ENCODE data around the gene TCOF1.

Gene TCOF1

DNA sequence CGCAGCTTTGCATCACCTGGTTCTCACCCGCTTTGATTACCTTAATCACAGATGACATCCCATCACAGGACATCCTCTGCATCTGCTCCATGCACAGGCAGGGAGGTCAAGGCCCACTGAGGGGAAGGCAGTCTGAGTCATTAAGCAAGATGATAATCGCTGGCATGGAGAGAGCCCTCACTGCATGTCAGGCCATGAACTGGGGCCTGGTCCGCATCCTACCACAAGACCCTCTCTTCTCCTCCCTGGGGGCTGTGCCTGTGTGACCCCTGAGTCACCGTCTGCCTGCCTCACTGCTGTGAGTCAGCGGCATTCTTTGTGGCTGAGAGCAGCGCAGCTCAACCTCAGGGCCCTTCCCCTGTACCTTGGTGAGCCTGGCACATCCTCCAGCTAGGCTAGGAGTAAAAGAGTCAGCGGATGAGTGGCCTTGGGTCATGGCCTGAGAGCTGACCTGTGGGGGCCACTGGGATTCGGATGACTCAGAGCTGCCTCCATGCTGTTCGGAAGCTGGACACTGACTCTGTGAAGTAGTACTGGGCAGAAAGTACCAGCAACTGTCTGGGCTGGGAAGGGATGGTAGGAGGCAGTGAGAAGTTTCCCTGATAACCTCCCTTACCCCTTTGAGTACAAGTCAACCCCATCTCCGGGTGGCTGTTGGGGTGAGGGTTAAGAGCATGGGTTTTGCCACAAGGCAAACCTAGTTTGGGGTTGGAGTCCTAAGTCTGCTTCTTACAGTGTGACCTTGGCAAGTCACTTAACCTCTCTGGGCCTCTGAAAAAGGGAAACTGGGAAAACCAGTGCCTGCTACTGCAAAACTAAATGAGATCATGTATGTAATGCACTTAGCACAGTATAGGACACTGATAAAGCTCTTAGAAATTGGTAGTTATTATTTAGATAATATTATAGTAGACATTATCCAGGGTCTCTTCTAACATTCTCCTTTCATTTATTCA is 40.2 kb upstream of the TCOF1 start:
- TF ChIP-seq GATA3 (IDR thresholded peaks at IDR 0.05; ENCODE audit: low read depth, low read length) (no peak), GATA2 (IDR thresholded peaks at IDR 0.05; ENCODE audit: low read depth, low read length) (peak; percentile 58; the same call in 1 of the 2 replicates)

DNA sequence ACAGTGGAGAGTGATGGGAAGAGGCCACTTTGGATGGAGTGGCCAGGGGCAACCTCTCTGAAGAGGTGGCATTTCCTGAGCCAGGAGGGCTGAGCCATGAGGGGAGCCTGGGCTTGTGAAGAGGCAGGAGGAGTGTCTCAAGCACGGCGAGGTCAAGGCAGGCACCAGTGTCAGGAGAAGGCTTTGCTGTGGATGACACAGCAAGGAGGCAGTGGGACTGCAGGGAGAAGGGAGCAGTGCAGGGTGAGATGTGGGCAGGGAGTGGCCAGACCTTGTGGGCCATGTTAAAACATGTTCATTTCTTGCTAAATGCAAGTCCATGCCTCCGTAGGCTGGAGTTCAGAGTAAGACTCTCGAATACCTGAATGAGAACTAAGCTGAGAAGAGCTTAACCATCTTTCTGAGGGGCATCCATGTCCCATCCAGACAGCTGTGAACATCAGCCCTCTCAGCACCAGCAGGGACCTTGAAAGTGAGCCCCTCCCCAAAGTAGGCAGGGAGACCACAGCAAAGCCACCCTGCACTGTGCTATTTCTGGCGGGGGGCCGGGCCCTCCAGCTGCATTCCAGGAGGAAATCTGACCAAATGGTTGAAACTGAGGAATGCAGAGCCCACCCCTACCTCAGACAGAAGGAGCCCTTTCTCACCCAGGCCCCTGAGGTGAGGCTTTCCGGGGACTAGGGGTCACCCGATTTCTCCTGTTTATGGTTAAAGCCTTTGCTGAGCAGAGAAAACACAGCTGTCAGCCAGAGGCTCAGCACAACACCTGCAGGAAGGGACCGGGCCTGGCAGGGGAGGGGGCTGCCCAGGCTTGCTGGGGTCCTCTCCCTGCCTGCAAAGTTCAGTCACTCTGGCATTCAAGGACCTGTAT is 38.6 kb upstream of the TCOF1 start:
- TF ChIP-seq GATA3 (IDR thresholded peaks at IDR 0.05; ENCODE audit: low read depth, low read length) = no peak
- TF ChIP-seq GATA2 (IDR thresholded peaks at IDR 0.05; ENCODE audit: low read depth, low read length) = no peak

DNA sequence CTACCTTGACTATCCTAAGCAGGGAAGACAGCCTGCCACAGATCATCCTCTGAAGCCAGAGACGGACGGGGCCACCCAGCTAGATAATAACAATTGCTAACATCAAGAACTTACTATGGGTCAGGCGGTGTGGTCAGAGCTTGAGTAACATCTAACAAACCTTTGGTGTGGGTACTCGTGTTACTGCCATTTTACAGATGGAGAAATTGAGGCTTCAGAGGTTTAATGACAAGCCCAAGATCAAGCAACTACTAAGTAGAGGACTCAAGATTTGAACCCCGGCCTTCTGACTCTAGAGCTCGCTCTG is 38.1 kb upstream of the TCOF1 start:
- TF ChIP-seq GATA2 (IDR thresholded peaks at IDR 0.05; ENCODE audit: low read depth, low read length) (no peak), GATA3 (IDR thresholded peaks at IDR 0.05; ENCODE audit: low read depth, low read length) (no peak)

DNA sequence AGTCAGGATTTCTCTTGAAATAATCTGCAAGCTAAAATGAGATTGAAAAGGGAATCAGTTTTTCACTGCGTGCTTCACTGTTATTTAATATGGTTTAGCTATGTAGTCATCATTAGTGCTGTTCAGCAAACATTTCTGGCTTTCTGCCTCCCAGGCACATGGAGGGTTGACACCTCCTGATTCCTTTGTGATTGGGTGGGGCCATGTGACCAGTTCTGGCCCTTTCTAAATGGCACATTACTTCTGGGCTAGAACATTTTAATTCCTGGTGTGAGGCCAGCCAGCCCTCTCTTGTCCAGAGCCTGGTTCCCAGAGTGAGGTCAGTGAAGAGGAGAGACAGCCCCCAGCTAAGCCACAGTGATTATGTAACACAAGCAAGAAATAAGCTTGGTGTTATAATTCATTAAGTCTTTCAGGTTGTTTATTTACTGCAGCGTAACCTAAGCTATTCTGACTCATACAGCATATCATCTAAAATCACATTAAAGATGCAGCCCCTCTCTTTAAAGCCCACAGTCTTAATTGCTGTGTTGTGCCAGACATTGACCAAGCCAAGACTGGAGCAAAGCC is 37.4 kb upstream of the TCOF1 start:
- TF ChIP-seq GATA3 (IDR thresholded peaks at IDR 0.05; ENCODE audit: low read depth, low read length) = no peak
- TF ChIP-seq GATA2 (IDR thresholded peaks at IDR 0.05; ENCODE audit: low read depth, low read length) = no peak

DNA sequence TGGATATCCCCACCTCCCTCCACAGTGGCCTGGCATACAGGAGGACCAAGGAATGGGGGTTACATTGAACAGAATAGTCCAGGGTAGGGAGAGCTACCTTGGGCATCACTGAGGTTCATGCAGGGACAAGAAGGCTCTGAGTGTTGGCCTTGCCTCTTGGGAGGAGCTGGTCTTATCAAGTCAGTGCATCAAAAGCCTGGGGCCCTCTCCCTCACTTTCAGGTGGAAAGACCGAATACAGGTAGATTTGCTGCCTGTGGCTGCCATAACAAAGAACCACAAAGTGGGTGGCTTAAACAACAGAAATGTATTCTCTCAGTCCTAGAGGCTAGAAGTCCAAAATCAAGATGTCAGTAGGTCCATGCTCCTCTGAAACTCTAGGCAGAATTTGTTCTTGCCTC is 36.3 kb upstream of the TCOF1 start:
- TF ChIP-seq GATA3 (IDR thresholded peaks at IDR 0.05; ENCODE audit: low read depth, low read length) (no peak), GATA2 (IDR thresholded peaks at IDR 0.05; ENCODE audit: low read depth, low read length) (no peak)

DNA sequence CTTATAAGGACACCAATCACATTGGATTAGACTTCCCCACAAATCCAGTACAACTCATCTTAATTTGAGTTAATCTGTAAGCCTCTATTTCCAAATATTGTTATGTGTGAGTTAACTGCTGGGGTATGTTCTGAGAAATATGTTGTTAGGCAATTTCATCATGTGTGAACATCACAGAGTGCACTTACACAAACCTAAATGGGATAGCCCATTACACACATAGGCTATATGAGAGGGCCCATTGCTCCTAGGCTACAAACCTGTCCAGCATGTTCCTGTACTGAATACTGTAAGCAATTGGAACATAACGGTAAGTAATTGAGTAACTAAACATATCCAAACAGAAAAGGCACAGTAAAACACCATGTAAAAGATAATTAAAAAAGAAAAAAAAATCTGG is 35.7 kb upstream of the TCOF1 start:
- TF ChIP-seq GATA3 (IDR thresholded peaks at IDR 0.05; ENCODE audit: low read depth, low read length) = no peak
- no peak for TF ChIP-seq GATA2 (IDR thresholded peaks at IDR 0.05; ENCODE audit: low read depth, low read length)

DNA sequence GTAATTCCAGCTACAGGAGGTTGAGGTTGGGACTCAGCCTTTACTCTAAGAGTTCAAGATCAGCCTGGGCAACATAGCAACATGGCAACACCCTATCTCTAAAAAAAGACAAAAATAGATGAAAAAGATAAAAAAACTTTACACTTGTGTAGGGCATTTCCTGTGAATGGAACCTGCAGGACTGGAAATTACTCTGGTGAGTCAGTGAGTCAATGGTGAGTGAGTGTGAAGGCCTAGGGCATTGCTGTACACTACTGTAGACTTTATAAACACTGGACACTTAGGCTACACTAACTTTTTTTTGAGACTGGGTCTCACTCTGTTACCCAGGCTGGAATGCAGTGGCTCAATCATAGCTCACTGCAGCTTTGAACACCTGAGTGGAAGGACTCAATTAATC is 35.3 kb upstream of the TCOF1 start:
- TF ChIP-seq GATA3 (IDR thresholded peaks at IDR 0.05; ENCODE audit: low read depth, low read length) (no peak), GATA2 (IDR thresholded peaks at IDR 0.05; ENCODE audit: low read depth, low read length) (no peak)

DNA sequence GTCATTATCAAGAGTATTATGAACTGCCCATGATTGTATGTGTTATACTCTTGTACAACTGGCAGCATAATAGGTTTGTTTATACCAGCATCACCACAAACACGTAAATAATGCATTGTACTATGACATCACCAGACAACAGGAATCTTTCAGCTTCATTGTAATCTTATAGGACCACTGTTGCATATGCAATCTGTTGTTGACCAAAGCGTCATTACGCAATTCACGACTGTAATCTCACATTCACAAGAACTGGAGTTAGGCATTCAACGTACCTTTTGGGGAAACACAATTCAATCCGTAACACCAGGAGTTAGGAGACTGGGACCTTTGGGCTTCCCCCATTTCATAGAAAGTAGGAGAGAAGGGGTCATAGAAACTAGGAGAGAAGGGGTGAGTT is 34.4 kb upstream of the TCOF1 start:
- no peak for TF ChIP-seq GATA3 (IDR thresholded peaks at IDR 0.05; ENCODE audit: low read depth, low read length)
- TF ChIP-seq GATA2 (IDR thresholded peaks at IDR 0.05; ENCODE audit: low read depth, low read length) = no peak

DNA sequence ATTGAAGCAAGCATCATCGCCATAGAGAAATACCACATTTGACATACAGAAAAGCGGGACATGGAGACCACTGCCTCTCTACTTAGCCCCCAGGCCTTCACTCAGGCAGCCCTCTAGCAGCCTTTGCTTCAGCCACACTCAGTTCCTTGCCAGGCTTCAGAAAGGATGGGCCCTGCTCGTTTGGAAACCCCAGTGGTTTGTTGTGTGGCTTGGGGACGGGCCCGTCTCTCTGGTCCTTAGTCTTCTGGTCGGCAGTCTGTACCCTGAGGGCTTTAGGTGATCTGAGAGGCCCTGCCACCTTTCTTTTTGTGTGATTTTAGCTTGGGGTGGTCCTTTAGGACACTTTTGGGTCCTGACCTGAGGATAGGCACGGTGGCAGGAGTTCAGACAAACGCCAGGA is 33.7 kb upstream of the TCOF1 start:
- TF ChIP-seq GATA3 (IDR thresholded peaks at IDR 0.05; ENCODE audit: low read depth, low read length) (no peak), GATA2 (IDR thresholded peaks at IDR 0.05; ENCODE audit: low read depth, low read length) (no peak)

DNA sequence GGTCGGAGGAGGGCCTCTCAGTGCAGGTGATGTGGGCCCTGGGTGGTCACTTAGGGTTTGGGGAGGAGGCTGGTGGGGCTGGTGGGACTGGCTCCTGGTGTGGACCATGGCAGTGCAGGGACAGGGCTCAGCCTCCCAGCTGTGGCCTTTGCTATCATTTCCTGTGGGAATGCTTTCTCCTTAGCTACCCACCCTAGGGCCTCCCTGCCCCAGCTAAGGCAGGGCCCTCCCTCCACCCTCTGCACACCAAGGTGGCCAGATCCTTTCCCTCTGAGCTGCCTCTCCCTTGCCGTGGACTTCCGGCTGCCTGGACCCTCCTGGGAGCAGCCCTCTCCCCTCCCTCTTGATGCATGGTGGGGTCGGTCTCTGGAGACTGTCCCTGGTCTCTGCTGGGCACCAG is 32.1 kb upstream of the TCOF1 start:
- TF ChIP-seq GATA2 (IDR thresholded peaks at IDR 0.05; ENCODE audit: low read depth, low read length) = no peak
- TF ChIP-seq GATA3 (IDR thresholded peaks at IDR 0.05; ENCODE audit: low read depth, low read length) = no peak

DNA sequence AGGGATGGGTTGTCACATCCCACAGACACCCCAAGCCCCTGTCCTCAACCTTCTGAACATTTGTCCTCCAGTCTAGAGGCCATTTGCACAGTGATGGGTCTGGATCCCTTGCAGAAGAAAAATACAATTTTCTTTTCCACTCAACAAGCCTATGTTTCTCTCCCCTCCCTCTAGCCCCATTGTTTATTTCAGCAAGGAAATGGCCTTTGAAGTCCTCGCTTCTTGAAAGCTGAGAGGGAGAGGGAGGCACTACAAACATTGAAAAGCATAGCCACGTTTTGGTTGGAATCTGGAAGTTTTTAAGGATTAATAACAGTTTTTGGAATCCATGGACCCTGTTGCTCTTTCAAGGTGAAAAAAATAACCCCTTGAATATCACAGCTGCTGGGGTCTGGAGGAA is 30.8 kb upstream of the TCOF1 start:
- TF ChIP-seq GATA3 (IDR thresholded peaks at IDR 0.05; ENCODE audit: low read depth, low read length) (no peak), GATA2 (IDR thresholded peaks at IDR 0.05; ENCODE audit: low read depth, low read length) (no peak)

DNA sequence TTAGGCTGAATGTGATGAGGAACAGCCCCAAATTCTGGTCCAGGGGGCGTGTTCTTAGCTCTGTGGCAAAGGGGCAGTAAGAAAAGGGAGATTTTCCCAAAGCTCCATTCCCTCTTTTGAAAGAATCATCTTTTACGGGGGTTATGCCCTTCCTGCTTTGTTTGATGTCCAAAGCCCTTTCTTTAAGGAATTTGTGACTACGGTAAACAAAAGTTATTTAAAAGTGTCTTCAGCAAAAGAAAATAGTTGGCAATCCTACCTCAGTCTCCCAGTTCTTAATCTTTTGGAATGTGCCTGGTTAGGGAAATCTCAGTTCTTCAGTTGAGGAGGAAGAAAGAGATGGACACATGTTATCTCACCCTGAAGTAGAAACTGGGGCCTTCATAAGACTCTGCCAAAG is 30.4 kb upstream of the TCOF1 start:
- TF ChIP-seq GATA2 (IDR thresholded peaks at IDR 0.05; ENCODE audit: low read depth, low read length) (no peak), GATA3 (IDR thresholded peaks at IDR 0.05; ENCODE audit: low read depth, low read length) (no peak)

DNA sequence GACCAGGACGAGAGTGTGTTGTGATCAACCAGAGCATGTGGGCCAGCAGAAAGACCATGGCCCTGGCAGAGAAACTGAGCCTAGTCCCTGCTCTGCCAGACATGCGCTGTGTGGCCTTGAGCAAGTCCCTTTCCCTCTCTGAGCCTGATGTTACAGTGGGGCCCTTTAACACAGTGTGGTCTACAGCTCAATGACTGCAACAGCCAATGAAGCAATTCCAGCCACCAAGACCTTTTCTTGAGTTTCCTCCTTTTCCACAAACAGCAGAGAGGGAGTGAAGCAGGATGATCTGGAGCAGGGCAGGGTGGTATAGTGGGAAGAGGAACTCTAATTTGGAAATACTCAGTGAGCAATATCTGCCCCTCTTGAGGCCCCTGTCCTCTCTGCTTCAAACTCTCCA is 29.0 kb upstream of the TCOF1 start:
- TF ChIP-seq GATA3 (IDR thresholded peaks at IDR 0.05; ENCODE audit: low read depth, low read length) (no peak), GATA2 (IDR thresholded peaks at IDR 0.05; ENCODE audit: low read depth, low read length) (no peak)

DNA sequence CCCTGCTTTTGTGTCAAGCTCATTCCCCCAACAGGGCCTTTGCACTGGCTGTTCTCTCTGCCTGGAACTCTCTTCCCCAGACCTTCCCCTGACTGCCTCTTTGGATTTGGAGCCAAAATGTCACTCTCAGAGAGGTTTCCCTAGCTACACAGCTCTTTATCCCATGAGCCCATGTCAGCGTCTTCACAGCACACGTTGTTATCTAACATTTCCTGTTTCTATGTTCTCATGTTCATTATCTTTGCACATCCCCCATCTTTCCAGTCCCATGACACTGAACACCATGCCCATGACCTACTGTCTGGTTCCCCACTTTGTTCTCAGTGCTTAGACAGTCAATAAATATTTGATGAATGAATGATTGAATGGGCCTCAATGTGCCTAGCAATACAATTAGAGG is 28.5 kb upstream of the TCOF1 start:
- TF ChIP-seq GATA2 (IDR thresholded peaks at IDR 0.05; ENCODE audit: low read depth, low read length) (no peak), GATA3 (IDR thresholded peaks at IDR 0.05; ENCODE audit: low read depth, low read length) (no peak)
